Right atrium auricular region (tissue), 2 donors: Measurements from ENCODE around the gene ARMC2. TPM values are rescaled to one million over a fixed set of nuclear protein-coding genes. Genes with fewer than 3 reads are reported as not detected.

ENCODE experiments used
- DNase-seq: peaks from one replicate; pipeline ENCODE4 v3.0.0-alpha.2; 2019; ENCODE audit warnings: low spot score
- H3K27ac ChIP-seq, 2 donors: fragments of 200-600 bp; sonication (generic); 1 replicate in 1 of 2; 2 replicates in 1 of 2; pipeline ENCODE4 v1.5.1; 2016 to 2019
- H3K27me3 ChIP-seq, 2 donors: fragments of 200-600 bp; sonication (generic); one replicate each; pipeline versions ENCODE4 v1.5.1 to v1.6.0; 2017 to 2019
- H3K36me3 ChIP-seq: fragments of 200-600 bp; sonication (generic); one replicate; pipeline ENCODE4 v1.5.1; 2016
- H3K4me1 ChIP-seq, 2 donors: fragments of 200-600 bp; sonication (generic); one replicate each; pipeline versions ENCODE4 v1.5.1 to v1.6.0; 2017 to 2019
- H3K4me3 ChIP-seq, 2 donors: fragments of 200-600 bp; sonication (generic); 1 replicate in 1 of 2; 2 replicates in 1 of 2; pipeline ENCODE4 v1.5.1; 2017 to 2019; ENCODE audit warnings: mild to moderate bottlenecking in 1 of 2, moderate library complexity in 1 of 2
- H3K9me3 ChIP-seq, 2 donors: fragments of 200-600 bp; sonication (generic); one replicate each; pipeline ENCODE4 v1.5.1; 2019
- CTCF ChIP-seq, 2 donors: fragments of 200-600 bp; sonication (generic); IDR thresholded peaks; one replicate each; pipeline ENCODE4 v1.5.1; 2019; ENCODE audit warnings: antibody characterized with exemption in 2 of 2
- total RNA-seq, 2 donors: library from RNA; depleted of rRNA; stranded (reverse); fragments of >200 nt; gene quantifications; one replicate each; pipeline ENCODE4 v1.1.0, GENCODE V29; 2016

The ARMC2 gene
- total RNA-seq, 2 donors from 2014 or later, result 5.3 to 5.5 TPM

GRCh38 chr6:108941281-108941680 is 93.1 kb downstream of the ARMC2 start:
- H3K9me3 ChIP-seq, result no peaks in the 10 kb centered on the region
- no peak for TF ChIP-seq CTCF (IDR thresholded peaks at IDR 0.05)
- H3K27ac ChIP-seq, result no peak overlapping the region
- DNase-seq, result no peak
- H3K4me3 ChIP-seq, result no peak overlapping the region
- H3K27me3 ChIP-seq, result no peaks in the 10 kb centered on the region
- no peaks in the 10 kb centered on the region for H3K36me3 ChIP-seq
- peaks cover 0 to 59% of the 10 kb centered on the region in 2 donors for H3K4me1 ChIP-seq

DNA sequence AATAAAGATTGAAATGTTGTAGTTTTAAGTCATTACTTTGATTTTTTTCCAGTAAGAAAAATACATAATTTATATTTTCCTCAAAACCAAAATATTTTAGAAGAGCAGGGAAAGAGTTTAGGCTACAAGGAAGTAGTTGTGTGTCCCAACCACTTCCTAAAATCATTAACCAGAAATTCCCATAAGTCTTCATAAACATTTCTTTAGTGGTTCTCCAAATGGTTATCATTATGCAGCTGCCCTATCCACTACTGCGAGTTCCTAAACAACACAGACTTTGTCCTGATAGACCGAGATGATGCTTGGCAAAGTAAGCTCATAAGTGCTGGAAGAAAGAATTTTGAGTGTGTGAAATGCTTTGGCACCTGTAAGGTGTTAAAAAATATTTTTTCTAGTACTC is 93.6 kb downstream of the ARMC2 start:
- H3K27me3 ChIP-seq, result no peaks in the 10 kb centered on the region
- DNase-seq, result no peak
- H3K4me3 ChIP-seq, result no peak overlapping the region
- peak overlapping the region in 1 of 2 donors; percentile 96 for H3K27ac ChIP-seq
- H3K4me1 ChIP-seq, result peaks cover 0 to 64% of the 10 kb centered on the region in 2 donors
- no peak for TF ChIP-seq CTCF (IDR thresholded peaks at IDR 0.05)
- H3K9me3 ChIP-seq, result no peaks in the 10 kb centered on the region
- no peaks in the 10 kb centered on the region for H3K36me3 ChIP-seq

- TF ChIP-seq CTCF (IDR thresholded peaks at IDR 0.05), result no peak
- Histone ChIP-seq H3K27me3 (no peaks in the 10 kb centered on the region), H3K4me3 (no peak overlapping the region), H3K9me3 (no peaks in the 10 kb centered on the region), H3K27ac (peak overlapping the region; percentile 85 to 96), H3K4me1 (peaks cover 0 to 74% of the 10 kb centered on the region in 2 donors), H3K36me3 (no peaks in the 10 kb centered on the region)
- DNase-seq, result no peak
Measured at GRCh38 chr6:108942556-108943492, 94.6 kb downstream of the ARMC2 start.

- Histone ChIP-seq H3K27me3 (no peaks in the 10 kb centered on the region), H3K27ac (peak overlapping the region; percentile 85 to 96), H3K36me3 (no peaks in the 10 kb centered on the region), H3K4me3 (no peak overlapping the region), H3K9me3 (no peaks in the 10 kb centered on the region), H3K4me1 (peaks cover 0 to 85% of the 10 kb centered on the region in 2 donors)
- DNase-seq, result no peak
- TF ChIP-seq CTCF (IDR thresholded peaks at IDR 0.05), result no peak
Measured at GRCh38 chr6:108944071-108944470, 95.8 kb downstream of the ARMC2 start.

DNA sequence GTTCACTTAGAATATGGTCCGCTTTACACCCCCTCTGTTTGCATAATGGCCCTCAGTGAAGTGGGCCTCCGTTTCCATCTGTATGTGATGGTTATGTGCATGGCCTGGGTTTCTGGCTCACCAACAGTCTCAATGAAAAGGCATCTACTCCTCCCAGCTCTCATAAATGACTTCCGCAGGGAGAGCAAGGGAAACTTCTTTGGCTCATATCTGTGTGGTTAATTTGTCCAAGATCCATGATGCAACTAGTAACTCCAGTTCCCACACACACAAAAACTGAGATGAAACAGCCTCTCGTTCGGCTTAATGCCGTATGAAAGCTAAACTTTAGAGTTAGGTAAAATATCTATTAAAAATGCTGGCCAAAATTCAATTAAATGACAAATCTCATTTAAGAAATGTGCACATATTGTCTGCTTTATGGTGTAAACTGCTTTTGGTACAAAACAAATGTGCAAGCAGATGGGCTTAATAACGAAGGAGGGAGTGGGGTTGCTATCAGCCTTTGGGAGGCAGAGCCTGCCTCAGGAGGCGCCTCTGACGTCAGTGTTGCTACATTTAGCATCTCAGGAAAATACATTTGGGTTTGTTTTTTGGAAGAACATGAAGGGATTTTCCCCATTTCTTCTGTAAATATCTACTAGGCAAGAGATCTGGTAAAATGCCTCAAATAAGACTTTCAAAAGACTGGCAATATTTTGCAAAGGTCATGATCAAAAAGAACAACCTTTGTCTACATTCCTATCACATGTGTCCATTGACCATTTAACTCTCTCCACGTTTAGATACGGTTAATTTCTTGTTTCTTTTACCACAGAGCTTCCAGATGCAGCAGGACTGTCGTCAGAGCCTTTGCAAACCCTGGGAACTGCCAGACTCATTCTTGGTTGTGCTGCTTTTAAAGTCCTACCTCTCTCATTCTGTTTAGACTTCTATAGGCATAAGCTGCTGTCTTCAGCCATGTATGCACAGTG is 96.8 kb downstream of the ARMC2 start:
- Histone ChIP-seq H3K9me3 (no peaks in the 10 kb centered on the region), H3K36me3 (no peaks in the 10 kb centered on the region), H3K4me3 (no peak overlapping the region), H3K27ac (peak overlapping the region; percentile 85 to 96), H3K4me1 (peaks cover 0 to 85% of the 10 kb centered on the region in 2 donors), H3K27me3 (no peaks in the 10 kb centered on the region)
- no peak for TF ChIP-seq CTCF (IDR thresholded peaks at IDR 0.05)
- peak; percentile 84 for DNase-seq
